CD4-positive, alpha-beta T cell treated with Interleukin-6 at 100 ng/mL for 8 hours (primary cell): Measurements from ENCODE around the gene TRAPPC1.

Experiments used
- DNase-seq: peaks from one replicate; pipeline ENCODE4 v3.0.0-alpha.2; 2020; ENCODE audit warnings: mixed read lengths, low spot score

Gene TRAPPC1

GRCh38 chr17:7940034-7940433 lies 8.3 kb upstream of the TRAPPC1 start:
- DNase-seq: no peak

GRCh38 chr17:7935859-7936258 lies 4.1 kb upstream of the TRAPPC1 start:
- DNase-seq: no peak

- no peak for DNase-seq
These were observed 1.2 kb upstream of the TRAPPC1 start for GRCh38 chr17:7932949-7933348.

GRCh38 chr17:7932483-7932891 lies 741 bp upstream of the TRAPPC1 start:
- DNase-seq: no peak

GRCh38 chr17:7930841-7931631 lies 710 bp downstream of the TRAPPC1 start:
- DNase-seq: no peak

- DNase-seq: peak; percentile 42
These were observed 2.4 kb downstream of the TRAPPC1 start, which contains the start of gene KCNAB3 for GRCh38 chr17:7929158-7930023. Gene KCNAB3, minus strand, starts transcription at chr17:7929856. Its CDS starts 421 bp downstream, at chr17:7929435.

- DNase-seq: no peak
These were observed 4.2 kb downstream of the TRAPPC1 start for GRCh38 chr17:7927596-7927995.

- DNase-seq: peak; percentile 84
These were observed 8.7 kb downstream of the TRAPPC1 start for GRCh38 chr17:7922845-7923628.

GRCh38 chr17:7922269-7922844 lies 9.4 kb downstream of the TRAPPC1 start:
- no peak for DNase-seq

- DNase-seq: no peak
These were observed 14.9 kb downstream of the TRAPPC1 start for GRCh38 chr17:7916808-7917207.

- DNase-seq: no peak
These were observed 15.4 kb downstream of the TRAPPC1 start for GRCh38 chr17:7916385-7916682.

- peak; percentile 79 for DNase-seq
These were observed 15.9 kb downstream of the TRAPPC1 start, which contains the start of gene RNF227 for GRCh38 chr17:7915611-7916384. Gene RNF227, minus strand, starts transcription at chr17:7916289. Its CDS starts 94 bp downstream, at chr17:7916195.

GRCh38 chr17:7915179-7915610 lies 16.6 kb downstream of the TRAPPC1 start:
- no peak for DNase-seq

GRCh38 chr17:7912927-7913524 lies 18.7 kb downstream of the TRAPPC1 start:
- peak; percentile 71 for DNase-seq

- no peak for DNase-seq
These were observed 20.6 kb downstream of the TRAPPC1 start for GRCh38 chr17:7911116-7911515.

GRCh38 chr17:7910711-7911110 lies 21.0 kb downstream of the TRAPPC1 start:
- DNase-seq: no peak

- no peak for DNase-seq
These were observed 21.5 kb downstream of the TRAPPC1 start for GRCh38 chr17:7910281-7910680.

- DNase-seq: no peak
These were observed 22.7 kb downstream of the TRAPPC1 start for GRCh38 chr17:7909089-7909488.

GRCh38 chr17:7903154-7904103 lies 28.3 kb downstream of the TRAPPC1 start:
- no peak for DNase-seq
